ENCODE measurements around the gene ARPC1A.

Gene ARPC1A

GRCh38 chr7:99392659-99393354 is 67.1 kb downstream of the ARPC1A start:
- Histone ChIP-seq H3K4me3 (ENCODE audit: low read depth, low read length) (peak overlapping the region; percentile 73), H3K27ac (ENCODE audit: low read depth, low read length) (peak overlapping the region; percentile 90), H3K27me3 (ENCODE audit: control insufficient read depth, insufficient read depth, low read length) (no peaks in the 10 kb centered on the region), H3K9ac (ENCODE audit: low read depth, low read length) (peak overlapping the region; percentile 67), H3K9me3 (ENCODE audit: control insufficient read depth, insufficient read depth, low read length) (no peaks in the 10 kb centered on the region), H3K36me3 (ENCODE audit: control insufficient read depth, insufficient read depth, low read length) (peaks cover 63% of the 10 kb centered on the region), H3K4me1 (ENCODE audit: control insufficient read depth, insufficient read depth, low read length) (peaks cover 4% of the 10 kb centered on the region; the same call in 1 of the 2 replicates)

GRCh38 chr7:99393355-99394187 is 67.9 kb downstream of the ARPC1A start:
- Histone ChIP-seq H3K27me3 (ENCODE audit: control insufficient read depth, insufficient read depth, low read length) (no peaks in the 10 kb centered on the region), H3K4me1 (ENCODE audit: control insufficient read depth, insufficient read depth, low read length) (peaks cover 4% of the 10 kb centered on the region; the same call in 1 of the 2 replicates), H3K36me3 (ENCODE audit: control insufficient read depth, insufficient read depth, low read length) (peaks cover 63% of the 10 kb centered on the region), H3K9ac (ENCODE audit: low read depth, low read length) (peak overlapping the region; percentile 67), H3K9me3 (ENCODE audit: control insufficient read depth, insufficient read depth, low read length) (no peaks in the 10 kb centered on the region), H3K27ac (ENCODE audit: low read depth, low read length) (peak overlapping the region; percentile 90), H3K4me3 (ENCODE audit: low read depth, low read length) (peak overlapping the region; percentile 73)

GRCh38 chr7:99394188-99394502 is 68.4 kb downstream of the ARPC1A start:
- no peaks in the 10 kb centered on the region for H3K9me3 ChIP-seq (ENCODE audit: control insufficient read depth, insufficient read depth, low read length)
- no peaks in the 10 kb centered on the region for H3K27me3 ChIP-seq (ENCODE audit: control insufficient read depth, insufficient read depth, low read length)
- no peak overlapping the region for H3K9ac ChIP-seq (ENCODE audit: low read depth, low read length)
- peaks cover 69% of the 10 kb centered on the region for H3K36me3 ChIP-seq (ENCODE audit: control insufficient read depth, insufficient read depth, low read length)
- peaks cover 4% of the 10 kb centered on the region; the same call in 1 of the 2 replicates for H3K4me1 ChIP-seq (ENCODE audit: control insufficient read depth, insufficient read depth, low read length)
- H3K4me3 ChIP-seq (ENCODE audit: low read depth, low read length) = no peak overlapping the region
- no peak overlapping the region for H3K27ac ChIP-seq (ENCODE audit: low read depth, low read length)

- H3K4me3 ChIP-seq (ENCODE audit: low read depth, low read length) = no peak overlapping the region
- H3K36me3 ChIP-seq (ENCODE audit: control insufficient read depth, insufficient read depth, low read length) = peaks cover 74% of the 10 kb centered on the region
- peaks cover 4% of the 10 kb centered on the region; the same call in 1 of the 2 replicates for H3K4me1 ChIP-seq (ENCODE audit: control insufficient read depth, insufficient read depth, low read length)
- peak overlapping the region; percentile 11 for H3K27ac ChIP-seq (ENCODE audit: low read depth, low read length)
- no peak overlapping the region for H3K9ac ChIP-seq (ENCODE audit: low read depth, low read length)
- H3K27me3 ChIP-seq (ENCODE audit: control insufficient read depth, insufficient read depth, low read length) = no peaks in the 10 kb centered on the region
- H3K9me3 ChIP-seq (ENCODE audit: control insufficient read depth, insufficient read depth, low read length) = no peaks in the 10 kb centered on the region
Observed at GRCh38 chr7:99395616-99396327, 70.1 kb downstream of the ARPC1A start.

GRCh38 chr7:99396418-99397296 is 71.0 kb downstream of the ARPC1A start:
- Histone ChIP-seq H3K9me3 (ENCODE audit: control insufficient read depth, insufficient read depth, low read length) (no peaks in the 10 kb centered on the region), H3K4me3 (ENCODE audit: low read depth, low read length) (no peak overlapping the region), H3K9ac (ENCODE audit: low read depth, low read length) (no peak overlapping the region), H3K4me1 (ENCODE audit: control insufficient read depth, insufficient read depth, low read length) (peaks cover 4% of the 10 kb centered on the region; the same call in 1 of the 2 replicates), H3K27me3 (ENCODE audit: control insufficient read depth, insufficient read depth, low read length) (no peaks in the 10 kb centered on the region), H3K27ac (ENCODE audit: low read depth, low read length) (no peak overlapping the region), H3K36me3 (ENCODE audit: control insufficient read depth, insufficient read depth, low read length) (peaks cover 76% of the 10 kb centered on the region)

GRCh38 chr7:99397297-99397983 is 71.7 kb downstream of the ARPC1A start:
- Histone ChIP-seq H3K27me3 (ENCODE audit: control insufficient read depth, insufficient read depth, low read length) (no peaks in the 10 kb centered on the region), H3K36me3 (ENCODE audit: control insufficient read depth, insufficient read depth, low read length) (peaks cover 83% of the 10 kb centered on the region), H3K9ac (ENCODE audit: low read depth, low read length) (no peak overlapping the region), H3K4me3 (ENCODE audit: low read depth, low read length) (no peak overlapping the region), H3K27ac (ENCODE audit: low read depth, low read length) (no peak overlapping the region), H3K4me1 (ENCODE audit: control insufficient read depth, insufficient read depth, low read length) (peaks cover 4% of the 10 kb centered on the region; the same call in 1 of the 2 replicates), H3K9me3 (ENCODE audit: control insufficient read depth, insufficient read depth, low read length) (no peaks in the 10 kb centered on the region)

GRCh38 chr7:99398891-99399445 is 73.3 kb downstream of the ARPC1A start:
- no peaks in the 10 kb centered on the region for H3K4me1 ChIP-seq (ENCODE audit: control insufficient read depth, insufficient read depth, low read length)
- no peaks in the 10 kb centered on the region for H3K9me3 ChIP-seq (ENCODE audit: control insufficient read depth, insufficient read depth, low read length)
- no peak overlapping the region for H3K4me3 ChIP-seq (ENCODE audit: low read depth, low read length)
- H3K36me3 ChIP-seq (ENCODE audit: control insufficient read depth, insufficient read depth, low read length) = peaks cover 96% of the 10 kb centered on the region
- no peak overlapping the region for H3K27ac ChIP-seq (ENCODE audit: low read depth, low read length)
- H3K9ac ChIP-seq (ENCODE audit: low read depth, low read length) = no peak overlapping the region
- no peaks in the 10 kb centered on the region for H3K27me3 ChIP-seq (ENCODE audit: control insufficient read depth, insufficient read depth, low read length)

GRCh38 chr7:99399597-99399996 is 73.9 kb downstream of the ARPC1A start:
- Histone ChIP-seq H3K27ac (ENCODE audit: low read depth, low read length) (no peak overlapping the region), H3K9ac (ENCODE audit: low read depth, low read length) (no peak overlapping the region), H3K36me3 (ENCODE audit: control insufficient read depth, insufficient read depth, low read length) (peaks cover 96% of the 10 kb centered on the region), H3K9me3 (ENCODE audit: control insufficient read depth, insufficient read depth, low read length) (no peaks in the 10 kb centered on the region), H3K4me3 (ENCODE audit: low read depth, low read length) (no peak overlapping the region), H3K27me3 (ENCODE audit: control insufficient read depth, insufficient read depth, low read length) (no peaks in the 10 kb centered on the region), H3K4me1 (ENCODE audit: control insufficient read depth, insufficient read depth, low read length) (no peaks in the 10 kb centered on the region)

- no peak overlapping the region for H3K4me3 ChIP-seq (ENCODE audit: low read depth, low read length)
- no peak overlapping the region for H3K27ac ChIP-seq (ENCODE audit: low read depth, low read length)
- H3K9me3 ChIP-seq (ENCODE audit: control insufficient read depth, insufficient read depth, low read length) = no peaks in the 10 kb centered on the region
- no peak overlapping the region for H3K9ac ChIP-seq (ENCODE audit: low read depth, low read length)
- H3K27me3 ChIP-seq (ENCODE audit: control insufficient read depth, insufficient read depth, low read length) = no peaks in the 10 kb centered on the region
- peaks cover 72% of the 10 kb centered on the region for H3K36me3 ChIP-seq (ENCODE audit: control insufficient read depth, insufficient read depth, low read length)
- H3K4me1 ChIP-seq (ENCODE audit: control insufficient read depth, insufficient read depth, low read length) = peaks cover 5% of the 10 kb centered on the region; the same call in 1 of the 2 replicates
Observed at GRCh38 chr7:99402854-99403253, 77.2 kb downstream of the ARPC1A start.
